Mammary epithelial cell (primary cell): ENCODE data around the gene MYO18A.

Experiments used
- CTCF ChIP-seq, 2 donors: IDR thresholded peaks in 1 of 2; conservative IDR thresholded peaks in 1 of 2; 2 replicates each; pipeline ENCODE4 v1.5.1; 2011 to 2012; ENCODE audit warnings: inconsistent platforms in 2 of 2, low read length in 2 of 2, mild to moderate bottlenecking in 2 of 2, control low read depth in 1 of 2, low read depth in 1 of 2; ENCODE audit not compliant: insufficient read depth in 1 of 2; ENCODE audit errors: extremely low read depth in 1 of 2
- EZH2 ChIP-seq: IDR thresholded peaks from 2 replicates; pipeline ENCODE4 v1.6.1; 2012; ENCODE audit warnings: low read length, inconsistent platforms, borderline replicate concordance

GRCh38 chr17:29078183-29079045, 101.8 kb downstream of the MYO18A start:
- no peak for TF ChIP-seq CTCF (conservative IDR thresholded peaks at IDR 0.05 in 1 of 2, IDR thresholded peaks at IDR 0.05 in 1 of 2; ENCODE audit: extremely low read depth in 1 of 2, insufficient read depth in 1 of 2, low read depth in 1 of 2, low read length in 2 of 2)
- TF ChIP-seq EZH2, result no peak
